RPMI8226 (cell line): Measurements from ENCODE around the gene HECTD1.
"Not testable (repeated sequence)": the region's sequence is repeated elsewhere in the genome, so short reads cannot be mapped to it uniquely, and the experiment has no call there.

ENCODE experiments used
- DNase-seq: peaks from one replicate; pipeline ENCODE4 v3.0.0-alpha.2; 2015

The HECTD1 gene

DNA sequence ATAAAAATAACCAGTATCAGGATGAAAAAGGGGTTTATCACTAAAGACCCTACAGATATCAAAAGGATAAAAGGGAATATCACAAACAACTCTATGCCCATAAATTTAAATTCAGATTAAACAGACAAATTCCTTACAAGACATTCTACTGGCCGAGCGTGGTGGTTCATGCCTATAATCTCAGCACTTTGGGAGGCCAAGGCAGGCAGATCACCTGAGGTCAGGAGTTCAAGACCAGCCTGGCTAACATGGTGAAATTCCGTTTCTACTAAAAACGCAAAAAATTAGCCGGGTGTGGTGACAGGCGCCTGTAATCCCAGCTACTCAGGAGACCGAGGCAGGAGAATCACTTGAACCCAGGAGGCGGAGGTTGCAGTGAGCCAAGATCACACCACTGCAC is 15.0 kb downstream of the HECTD1 start:
- DNase-seq: not testable (repeated sequence)

- no peak for DNase-seq
These were observed 16.8 kb downstream of the HECTD1 start for GRCh38 chr14:31190717-31191263.

DNA sequence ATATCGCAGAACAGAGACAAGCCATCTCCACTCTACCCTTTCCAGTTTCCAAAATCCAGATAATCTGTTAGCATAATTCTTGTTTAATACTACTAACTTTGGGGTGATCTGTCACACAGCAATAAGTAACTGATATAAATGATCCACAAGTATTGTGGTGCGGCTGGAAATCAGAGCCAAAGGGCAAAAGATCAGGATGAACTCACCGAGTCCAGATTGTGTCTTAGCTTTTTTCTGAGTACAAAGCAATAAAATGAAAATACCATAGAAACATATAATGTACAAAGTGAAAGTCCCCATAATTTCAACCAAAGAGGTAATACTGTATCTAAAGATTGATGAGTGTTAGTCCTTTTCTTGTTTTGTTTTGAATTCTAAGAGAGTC is 17.4 kb downstream of the HECTD1 start:
- no peak for DNase-seq

GRCh38 chr14:31189346-31190218 is 18.0 kb downstream of the HECTD1 start:
- no peak for DNase-seq

- DNase-seq: no peak
These were observed 18.8 kb downstream of the HECTD1 start for GRCh38 chr14:31188744-31189143.

DNA sequence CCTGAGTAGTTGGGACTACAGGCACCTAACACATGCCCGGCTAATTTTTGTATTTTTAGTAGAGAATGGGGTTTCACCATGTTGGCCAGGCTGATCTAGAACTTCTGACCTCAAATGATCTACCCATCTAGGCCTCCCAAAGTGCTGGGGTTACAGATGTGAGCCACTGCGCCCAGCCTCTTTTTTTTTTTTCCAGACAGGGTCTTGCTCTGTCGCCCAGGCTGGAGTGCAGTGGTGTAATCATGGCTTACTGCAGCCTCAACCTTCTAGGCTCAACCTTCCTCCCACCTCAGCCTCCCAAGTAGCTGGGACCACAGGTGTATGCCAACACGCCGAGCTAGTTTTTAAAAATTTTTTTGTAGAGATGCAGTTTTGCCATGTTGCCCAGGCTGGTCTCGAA is 25.6 kb downstream of the HECTD1 start:
- not testable (repeated sequence) for DNase-seq

DNA sequence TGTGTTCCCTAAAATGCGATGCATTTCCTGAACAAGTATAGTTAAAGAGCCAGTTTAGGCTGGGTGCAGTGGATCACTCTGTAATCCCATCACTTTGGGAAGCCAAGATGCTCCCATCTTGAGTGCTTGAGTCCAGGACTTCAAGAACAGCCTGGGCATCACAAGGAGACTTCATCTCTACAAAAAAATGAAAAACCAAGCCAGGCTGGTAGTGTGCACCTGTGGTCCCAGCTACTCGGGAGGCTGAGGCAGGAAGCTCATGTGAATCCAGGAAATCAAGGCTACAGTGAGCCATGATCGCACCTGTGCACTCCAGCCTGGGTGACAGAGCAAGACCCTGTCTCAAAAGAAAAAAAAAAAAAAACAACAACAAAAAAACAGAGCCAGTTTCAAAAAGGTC is 26.3 kb downstream of the HECTD1 start:
- DNase-seq: no peak

DNA sequence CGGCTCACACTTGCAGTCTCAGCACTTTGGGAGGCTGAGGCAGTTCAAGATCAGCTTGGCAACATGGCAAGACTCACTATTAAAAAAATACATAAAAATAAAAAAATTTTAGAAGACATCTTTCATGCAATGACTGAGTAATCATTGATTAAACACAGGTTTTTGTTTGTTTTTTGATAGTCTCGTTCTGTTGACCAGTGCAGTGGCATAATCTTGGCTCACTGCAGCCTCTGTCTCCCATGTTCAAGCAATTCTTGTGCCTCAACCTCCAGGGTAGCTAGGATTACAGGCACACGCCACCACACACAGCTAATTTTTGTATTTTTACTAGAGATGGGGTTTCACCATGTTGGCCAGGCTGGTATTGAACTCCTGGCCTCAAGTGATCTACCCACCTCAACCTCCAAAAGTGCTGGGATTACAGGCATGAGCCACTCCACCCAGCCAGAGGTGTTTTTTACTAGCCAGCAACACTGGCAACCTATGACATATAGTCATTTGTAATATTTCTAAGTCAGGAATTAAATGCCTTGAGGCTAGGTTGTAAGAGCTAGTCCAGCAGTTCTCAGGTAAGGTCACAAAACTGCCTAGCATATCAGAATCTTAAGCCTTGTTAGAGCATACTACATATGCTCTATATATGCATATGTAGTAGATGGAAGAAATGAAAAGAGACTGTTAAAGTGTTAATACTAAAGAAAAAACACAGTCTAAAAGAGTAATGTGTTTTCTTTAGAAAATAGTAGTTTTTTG is 27.1 kb downstream of the HECTD1 start:
- DNase-seq: no peak

DNA sequence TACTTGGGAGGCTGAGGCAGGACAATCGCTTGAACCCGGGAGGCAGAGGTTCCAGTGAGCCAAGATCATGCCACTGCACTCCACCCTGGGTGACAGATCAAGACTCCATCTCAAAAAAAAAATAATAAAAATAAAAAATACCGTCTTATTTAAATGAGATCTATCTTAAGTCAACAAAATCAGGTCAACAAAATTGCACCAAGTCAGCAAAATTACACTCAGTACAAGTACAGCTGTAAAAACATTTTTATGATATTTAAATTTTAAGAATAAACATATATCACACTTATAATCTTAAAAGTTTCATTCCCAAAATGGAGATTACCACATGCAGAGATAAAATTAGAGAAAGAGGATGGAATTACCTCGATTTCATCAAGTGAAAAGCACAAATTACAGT is 33.2 kb downstream of the HECTD1 start:
- no peak for DNase-seq

GRCh38 chr14:31173120-31173837 is 34.3 kb downstream of the HECTD1 start:
- DNase-seq: no peak

- no peak for DNase-seq
These were observed 35.5 kb downstream of the HECTD1 start for GRCh38 chr14:31172084-31172483.

DNA sequence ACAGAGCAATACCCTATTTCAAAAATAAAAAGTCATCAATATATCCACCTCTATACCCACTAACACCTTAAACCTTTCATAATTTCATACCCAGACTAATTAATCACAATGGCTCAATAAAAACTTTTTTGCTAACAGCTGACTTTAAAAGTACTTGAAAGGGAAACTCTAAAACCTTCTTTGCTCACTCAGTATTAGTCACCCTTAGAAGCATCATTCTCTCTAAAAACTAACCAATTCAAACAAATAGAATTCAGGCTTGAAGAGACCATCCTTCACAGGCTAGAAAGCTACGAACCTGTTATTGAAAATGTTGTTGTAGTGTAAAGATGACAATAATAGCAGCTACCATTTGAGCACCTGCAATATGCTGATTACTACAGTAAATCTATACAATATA is 37.2 kb downstream of the HECTD1 start:
- DNase-seq: no peak

DNA sequence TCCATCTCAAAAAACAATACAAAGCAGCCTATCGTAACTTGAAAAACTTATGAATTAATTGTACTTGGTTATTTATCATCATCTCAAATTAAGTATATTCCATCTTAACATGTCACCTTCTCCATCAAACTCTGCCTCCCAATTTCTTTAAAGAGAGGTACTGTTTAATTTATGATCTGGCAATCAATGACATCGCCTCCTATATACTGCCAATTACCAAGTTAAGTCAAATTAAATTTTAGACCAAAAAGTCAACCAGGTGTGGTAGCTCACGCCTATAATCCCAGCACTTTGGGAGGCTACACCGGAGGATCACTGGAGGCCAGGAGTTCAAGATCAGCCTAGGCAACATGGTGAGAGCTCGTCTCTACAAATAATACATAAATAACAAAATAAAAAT is 37.7 kb downstream of the HECTD1 start:
- DNase-seq: no peak

DNA sequence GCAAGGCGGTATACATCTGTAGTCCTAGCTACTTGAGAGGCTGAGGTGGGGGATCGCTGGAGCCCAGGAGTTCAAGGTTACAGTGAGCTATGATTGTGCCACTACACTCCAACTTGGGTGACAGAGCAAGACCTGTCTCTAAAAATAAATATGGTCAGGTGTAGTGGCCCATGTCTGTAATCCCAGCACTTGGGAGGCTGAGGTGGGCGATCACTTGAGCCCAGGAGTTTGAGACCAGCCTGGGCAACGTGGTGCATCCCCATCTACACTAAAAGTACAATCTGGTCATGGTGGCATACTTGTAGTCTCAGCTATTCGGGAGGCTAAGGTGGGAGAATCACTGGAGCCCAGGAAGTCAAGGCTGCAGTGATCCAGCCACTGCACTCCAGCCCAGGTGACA is 40.6 kb downstream of the HECTD1 start:
- DNase-seq: no peak

DNA sequence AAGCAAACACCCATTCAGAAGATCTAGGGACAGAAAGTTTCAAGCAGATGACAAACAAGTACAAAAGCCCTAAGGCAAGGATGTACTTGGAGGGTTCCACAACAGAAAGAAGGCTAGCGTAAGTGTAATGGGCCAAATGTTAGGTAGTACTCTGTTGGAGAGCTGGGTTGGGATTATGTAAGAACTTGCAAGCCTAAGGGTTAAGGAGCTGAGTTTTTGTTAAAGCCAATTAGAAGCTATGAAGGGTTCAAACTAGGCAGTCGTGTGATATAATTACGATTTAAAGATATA is 41.4 kb downstream of the HECTD1 start:
- no peak for DNase-seq

DNA sequence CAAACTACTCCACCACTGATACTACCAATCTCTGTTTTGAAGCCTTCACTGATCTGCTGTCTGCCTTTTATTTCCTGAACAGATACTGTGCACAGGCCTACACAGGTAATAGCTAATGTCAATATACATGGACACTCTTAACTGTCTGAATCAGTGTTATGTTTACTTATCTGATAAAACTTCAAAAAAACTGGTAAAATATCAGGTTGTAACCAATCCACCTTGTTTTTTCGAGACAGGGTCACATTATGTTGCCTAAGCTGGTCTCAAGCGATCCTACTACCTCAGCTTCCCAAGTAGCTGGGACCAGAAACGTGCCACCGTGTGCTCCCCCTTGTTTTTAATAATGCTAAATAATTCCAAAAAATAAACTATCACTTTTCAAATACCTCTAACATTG is 43.5 kb downstream of the HECTD1 start:
- no peak for DNase-seq

DNA sequence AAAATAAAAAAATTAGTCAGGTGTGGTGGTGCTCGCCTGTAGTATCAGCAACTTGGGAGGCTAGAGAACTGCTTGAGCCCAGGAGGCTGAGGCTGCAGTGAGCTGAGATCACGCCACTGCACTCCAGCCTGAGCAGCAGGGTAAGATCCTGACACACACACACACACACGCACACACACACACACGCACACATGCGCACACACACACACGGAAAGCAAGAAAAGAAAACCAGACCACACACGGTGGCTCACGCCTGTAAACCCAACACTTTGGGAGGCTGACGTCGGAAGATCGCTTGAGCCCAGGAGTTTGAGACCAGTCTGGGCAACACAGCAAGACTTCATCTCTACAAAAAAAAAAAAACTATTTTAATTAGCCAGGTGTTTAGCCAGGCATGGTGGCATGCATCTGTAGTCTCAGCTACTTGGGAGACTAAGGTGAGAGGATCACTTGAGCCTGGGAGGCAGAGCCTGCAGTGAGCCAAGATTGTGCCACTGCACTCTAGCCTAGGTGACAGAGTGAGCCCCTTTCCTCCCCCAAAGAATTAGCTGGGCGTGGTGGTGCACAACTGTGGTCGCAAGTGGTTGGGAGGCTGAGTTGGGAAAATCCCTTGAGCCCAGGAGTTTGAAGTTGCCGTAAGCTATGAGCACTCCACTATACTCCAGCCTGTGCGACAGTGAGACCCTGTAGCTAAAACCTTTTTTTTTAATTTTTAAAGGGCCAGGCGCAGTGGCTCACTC is 44.5 kb downstream of the HECTD1 start:
- no peak for DNase-seq

DNA sequence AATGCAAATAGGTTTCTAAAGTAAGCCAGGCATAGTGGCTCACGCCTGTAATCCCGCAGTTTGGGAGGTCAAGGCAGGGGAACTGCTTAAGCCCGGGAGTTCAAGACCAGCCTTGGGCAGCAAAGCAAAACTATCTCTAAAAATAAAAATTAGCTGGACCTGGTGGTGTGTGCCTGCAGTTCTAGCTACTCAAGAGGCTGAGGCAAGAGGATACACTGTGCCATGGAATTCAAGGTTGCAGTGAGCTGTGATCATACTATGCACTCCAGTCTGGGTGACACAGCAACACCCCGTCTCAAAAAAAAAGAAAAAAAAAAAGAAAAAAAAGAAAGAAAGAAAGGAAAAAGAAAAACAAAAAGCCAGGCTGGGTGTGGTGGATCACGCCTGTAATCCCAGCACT is 46.3 kb downstream of the HECTD1 start:
- DNase-seq: no peak

- no peak for DNase-seq
These were observed 47.8 kb downstream of the HECTD1 start for GRCh38 chr14:31159682-31160296.

DNA sequence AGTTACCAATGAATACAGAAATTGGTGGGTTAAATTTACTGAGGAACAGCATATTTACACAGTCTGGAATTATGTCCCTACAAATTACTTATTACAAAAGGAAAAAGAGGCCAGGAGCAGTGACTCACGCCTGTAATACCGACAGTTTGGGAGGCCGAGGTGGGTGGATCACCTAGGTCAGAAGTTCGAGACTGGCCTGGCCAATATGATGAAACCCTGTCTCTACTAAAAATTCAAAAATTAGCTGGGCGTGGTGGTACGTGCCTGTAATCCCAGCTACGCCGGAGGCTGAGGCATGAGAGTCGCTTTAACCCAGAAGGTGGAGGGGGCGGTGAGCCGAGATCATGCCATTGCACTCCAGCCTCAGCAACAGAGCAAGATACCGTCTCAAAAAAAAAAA is 52.6 kb downstream of the HECTD1 start:
- no peak for DNase-seq

GRCh38 chr14:31142455-31143087 is 65.0 kb downstream of the HECTD1 start:
- DNase-seq: no peak

- DNase-seq: no peak
These were observed 68.2 kb downstream of the HECTD1 start for GRCh38 chr14:31139301-31139847.
